NCI-H128 (cell line): Measurements from ENCODE around the gene TUBGCP2.
A peak's percentile ranks its signal among the peaks of the same experiment; 100 is the strongest.
"Not testable (repeated sequence)": the region's sequence is repeated elsewhere in the genome, so short reads cannot be mapped to it uniquely, and the experiment has no call there.

Experiments used
- DNase-seq: peaks from one replicate; lab custom pipeline; 2025; ENCODE audit not compliant: unreplicated experiment; lab: John Stamatoyannopoulos, UW

Gene TUBGCP2

DNA sequence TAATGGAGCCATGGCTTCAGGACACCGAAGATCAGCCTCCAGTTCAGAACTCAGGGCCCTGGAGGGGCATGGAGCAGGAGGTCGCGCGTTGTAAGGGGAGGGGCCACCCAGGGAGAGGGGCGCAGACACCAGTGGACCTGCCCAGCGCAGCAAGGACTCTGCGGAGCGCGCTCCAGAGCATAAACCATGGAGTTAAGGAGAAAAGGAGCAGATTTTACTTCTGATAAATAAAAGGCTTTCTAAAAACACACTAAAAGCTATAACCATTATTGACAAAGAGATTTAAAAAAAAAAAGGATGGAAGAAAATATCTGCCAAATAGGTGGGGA lies 17.5 kb upstream of the TUBGCP2 start:
- DNase-seq: no peak

GRCh38 chr10:133325440-133326222 lies 17.0 kb upstream of the TUBGCP2 start:
- DNase-seq: no peak

- no peak for DNase-seq
These were observed 16.2 kb upstream of the TUBGCP2 start for GRCh38 chr10:133324857-133325260.

- peak; percentile 11 for DNase-seq
These were observed 15.6 kb upstream of the TUBGCP2 start for GRCh38 chr10:133324198-133324792.

DNA sequence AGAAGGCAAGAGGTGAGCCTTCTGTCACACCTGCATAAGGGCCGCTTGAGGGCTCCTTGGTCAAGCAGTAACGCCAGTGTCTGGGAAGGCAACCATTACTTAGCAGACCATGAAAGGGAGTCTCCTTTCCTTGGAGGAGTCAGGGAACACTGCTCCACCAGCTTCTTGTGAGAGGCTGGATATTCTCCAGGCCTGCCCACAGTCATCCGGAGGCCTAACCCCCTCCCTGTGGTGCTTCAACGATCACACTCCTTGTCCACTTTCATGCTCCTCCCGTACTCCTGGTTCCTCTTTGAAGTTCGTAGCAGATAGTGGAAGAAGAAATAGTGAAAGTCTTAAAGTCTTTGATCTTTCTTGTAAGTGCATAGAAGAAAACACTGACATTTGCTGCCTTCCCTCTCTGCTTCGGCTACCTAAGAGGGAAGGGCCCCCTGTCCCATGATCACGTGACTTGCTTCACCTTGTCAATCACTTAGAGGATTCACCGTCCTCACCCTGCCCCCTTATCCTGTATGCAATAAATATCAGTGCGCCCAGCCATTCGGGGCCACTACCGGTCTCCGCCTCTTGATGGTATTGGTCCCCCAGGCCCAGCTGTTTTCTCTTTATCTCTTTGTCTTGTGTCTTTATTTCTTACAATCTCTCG lies 13.5 kb upstream of the TUBGCP2 start:
- not testable (repeated sequence) for DNase-seq

GRCh38 chr10:133320852-133321422 lies 12.3 kb upstream of the TUBGCP2 start:
- DNase-seq: not testable (repeated sequence)

DNA sequence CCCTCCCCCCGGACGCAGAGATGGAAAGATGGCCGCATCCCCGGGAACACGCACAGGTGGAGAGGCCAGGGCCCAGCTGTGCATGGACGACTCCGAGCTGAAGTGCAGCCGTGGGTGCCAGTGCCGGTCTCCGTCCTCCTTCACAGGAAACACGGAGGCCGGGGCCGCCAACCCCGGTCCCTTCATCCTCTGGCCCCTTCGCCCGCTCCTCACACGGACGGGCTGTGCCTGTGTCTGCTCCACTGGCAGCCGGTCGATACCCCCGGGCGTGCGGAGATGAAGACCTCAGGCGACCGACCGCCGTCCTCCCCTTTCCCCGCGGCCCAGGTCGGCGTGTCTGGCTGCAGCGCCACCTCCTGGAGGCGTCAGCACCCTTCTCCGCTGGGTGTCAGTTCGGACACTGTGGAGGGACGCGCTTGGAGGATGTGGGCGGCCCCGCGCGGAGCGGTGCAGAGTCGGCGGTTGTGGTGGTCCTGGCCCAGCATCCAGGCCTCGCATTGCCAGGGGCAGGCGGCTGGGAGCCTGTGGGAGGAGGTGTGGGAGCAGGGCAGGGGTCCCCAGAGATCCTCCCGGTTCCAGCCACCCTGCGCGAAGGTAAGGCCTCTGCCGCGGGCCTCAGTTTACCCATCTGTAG lies 9.9 kb upstream of the TUBGCP2 start:
- DNase-seq: peak; percentile 15

DNA sequence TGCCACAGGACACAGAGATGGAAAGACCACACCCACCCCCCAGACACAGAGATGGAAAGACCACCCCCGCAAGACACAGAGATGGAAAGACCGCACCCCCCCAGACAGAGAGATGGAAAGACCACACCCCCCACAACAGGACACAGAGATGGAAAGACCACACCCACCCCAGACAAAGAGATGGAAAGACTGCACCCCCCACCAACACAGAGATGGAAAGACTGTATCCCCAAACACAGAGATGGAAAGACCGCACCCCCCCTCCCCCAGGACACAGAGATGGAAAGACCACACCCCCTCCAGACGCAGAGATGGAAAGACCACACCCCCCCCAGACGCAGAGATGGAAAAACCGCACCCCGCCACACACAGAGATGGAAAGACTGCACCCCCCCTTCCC lies 8.1 kb upstream of the TUBGCP2 start:
- no peak for DNase-seq

DNA sequence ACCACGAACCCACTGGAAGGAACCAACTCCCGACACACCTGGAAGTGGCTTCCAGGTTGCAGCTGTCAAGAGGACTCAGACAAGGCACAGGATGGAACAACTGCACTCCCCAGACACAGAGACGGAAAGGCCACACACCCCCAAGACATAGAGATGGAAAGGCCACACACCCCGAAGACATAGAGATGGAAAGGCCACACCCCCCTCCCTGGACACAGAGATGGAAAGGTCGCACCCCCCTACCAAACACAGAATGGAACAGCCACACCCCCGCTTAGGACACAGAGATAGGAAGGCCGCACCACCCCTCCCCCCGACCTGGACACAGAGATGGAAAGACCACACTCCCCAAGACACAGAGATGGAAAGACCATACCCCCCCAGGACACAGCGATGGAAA lies 7.6 kb upstream of the TUBGCP2 start:
- no peak for DNase-seq

- DNase-seq: no peak
These were observed 7.2 kb upstream of the TUBGCP2 start for GRCh38 chr10:133315847-133316246.

GRCh38 chr10:133314911-133315310 lies 6.2 kb upstream of the TUBGCP2 start:
- DNase-seq: no peak

- DNase-seq: no peak
These were observed 4.5 kb upstream of the TUBGCP2 start for GRCh38 chr10:133313192-133313591.

GRCh38 chr10:133312769-133313145 lies 4.1 kb upstream of the TUBGCP2 start:
- no peak for DNase-seq

DNA sequence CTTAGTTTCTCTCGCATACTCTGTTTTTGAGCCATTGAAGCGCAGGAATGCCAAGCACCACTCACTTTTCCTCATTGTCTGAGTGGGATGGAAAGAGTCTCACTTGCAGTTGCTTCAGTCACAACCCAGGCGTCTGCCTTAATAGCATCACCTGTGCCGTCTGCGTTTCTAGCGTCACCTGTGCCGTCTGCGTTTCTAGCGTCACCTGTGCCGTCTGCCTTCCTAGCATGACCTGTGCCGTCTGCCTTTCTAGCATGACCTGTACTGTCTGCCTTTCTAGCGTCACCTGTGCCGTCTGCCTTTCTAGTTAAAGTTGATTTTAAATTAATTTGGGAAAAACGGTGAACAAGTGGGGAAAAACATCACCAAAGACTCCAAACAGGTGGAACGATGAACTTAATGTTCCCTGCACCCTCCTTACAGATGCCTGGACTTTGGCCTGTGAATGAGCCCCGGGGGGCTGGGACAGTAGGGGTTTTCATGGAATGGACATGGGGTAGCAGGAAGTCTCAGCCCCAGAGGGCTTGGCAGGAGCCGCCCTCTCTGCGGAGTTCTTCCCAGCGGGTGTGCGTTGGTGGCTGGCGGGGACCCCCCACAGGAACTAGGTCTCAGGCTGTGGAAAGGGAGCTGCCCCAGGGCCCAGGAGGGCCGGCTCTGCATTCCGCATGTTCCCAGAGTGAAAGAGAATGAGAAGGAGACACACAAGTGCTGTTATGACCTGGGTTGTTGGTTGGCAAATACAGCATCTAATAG lies 3.5 kb upstream of the TUBGCP2 start:
- DNase-seq: no peak

DNA sequence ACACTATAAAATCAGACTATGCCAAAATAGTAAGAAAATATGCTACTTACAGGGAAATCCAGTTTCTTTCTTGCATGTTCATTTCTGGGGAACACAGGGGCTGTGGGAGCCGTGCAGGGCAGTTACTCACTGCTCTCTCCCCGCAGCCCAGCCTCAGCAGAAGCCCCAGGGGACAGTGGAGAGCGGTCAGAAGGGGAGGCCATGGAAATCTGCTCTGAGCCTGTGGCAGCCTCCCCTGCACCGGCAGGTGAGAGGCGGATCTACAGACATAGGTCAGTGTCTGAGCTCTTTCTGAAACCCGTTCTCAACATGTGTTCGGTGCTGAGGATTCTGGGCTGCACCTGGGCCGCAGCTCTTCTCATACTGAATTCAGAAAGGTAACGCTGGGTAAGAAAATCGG lies 2.9 kb upstream of the TUBGCP2 start:
- no peak for DNase-seq

DNA sequence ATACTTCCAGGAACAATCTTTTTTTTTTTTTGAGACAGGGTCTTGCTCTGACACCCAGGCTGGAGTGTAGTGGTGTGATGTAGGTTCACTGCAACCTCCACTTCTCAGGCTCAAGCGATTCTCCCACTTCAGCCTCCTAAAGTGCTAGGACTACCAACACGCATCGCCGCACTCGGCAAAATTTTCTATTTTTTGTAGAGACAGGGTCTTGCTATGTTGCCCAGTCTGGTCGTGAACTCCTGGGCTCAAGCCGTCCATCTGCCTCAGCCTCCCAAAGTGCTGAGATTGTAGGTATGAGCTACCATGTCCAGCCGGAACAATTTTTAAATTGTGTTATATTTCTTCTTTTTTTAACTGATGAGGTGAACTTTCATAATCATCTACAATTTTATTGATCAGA lies 2.1 kb upstream of the TUBGCP2 start:
- DNase-seq: no peak

GRCh38 chr10:133310399-133310755 lies 1.7 kb upstream of the TUBGCP2 start:
- DNase-seq: no peak

- DNase-seq: peak; percentile 37
These were observed 1.2 kb upstream of the TUBGCP2 start for GRCh38 chr10:133309720-133310398.

- DNase-seq: peak; percentile 36
These were observed 538 bp upstream of the TUBGCP2 start for GRCh38 chr10:133309100-133309719.
